HG02884 (cell line): ENCODE data around the gene MAGI2.

Source experiments
- ATAC-seq: cut with Tn5 transposase; IDR thresholded peaks from one replicate; pipeline ENCODE4 v1.9.1; 2021; ENCODE audit warnings: mild to moderate bottlenecking, moderate library complexity; ENCODE audit not compliant: unreplicated experiment

The MAGI2 gene

GRCh38 chr7:78686189-78686588 is 767.3 kb downstream of the MAGI2 start:
- no peak for ATAC-seq

- no peak for ATAC-seq
Measured at GRCh38 chr7:78684201-78684600, 769.3 kb downstream of the MAGI2 start.

GRCh38 chr7:78683566-78683965 is 769.9 kb downstream of the MAGI2 start:
- ATAC-seq, result no peak

DNA sequence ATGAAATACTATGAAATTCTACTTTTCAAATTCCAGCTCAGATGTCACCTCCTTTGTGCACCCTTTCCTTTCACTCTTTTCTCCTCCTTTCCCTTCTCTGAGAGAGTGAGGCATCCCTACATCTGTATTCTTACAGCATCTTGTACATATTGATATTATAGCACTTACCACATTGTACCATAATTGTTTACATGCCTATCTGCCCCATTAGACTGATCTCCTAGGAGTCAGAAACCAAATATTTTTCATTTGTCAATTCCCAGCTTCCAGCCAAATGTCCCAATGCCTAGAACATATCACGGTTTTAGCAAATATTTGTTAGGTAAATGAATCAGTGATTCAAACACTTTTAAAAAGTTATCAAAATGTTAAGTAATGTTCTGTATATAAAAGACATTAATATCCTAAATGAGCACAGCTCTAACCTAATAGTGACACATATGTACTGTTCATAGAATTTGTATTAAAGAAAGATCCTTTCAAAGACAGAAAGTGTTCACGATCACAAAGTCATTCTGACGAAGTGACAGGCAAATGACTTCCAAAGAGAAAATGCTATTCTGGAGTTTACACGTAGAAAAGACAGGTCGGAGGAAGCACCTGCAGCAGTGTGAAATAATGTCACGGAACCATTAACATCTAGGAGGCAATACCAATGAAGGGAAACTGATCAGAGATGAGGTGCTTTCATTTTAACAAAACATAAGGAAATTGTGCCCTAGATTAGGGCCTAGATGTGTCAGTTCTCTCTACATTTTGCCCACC is 774.2 kb downstream of the MAGI2 start:
- no peak for ATAC-seq

GRCh38 chr7:78677391-78677790 is 776.1 kb downstream of the MAGI2 start:
- no peak for ATAC-seq

DNA sequence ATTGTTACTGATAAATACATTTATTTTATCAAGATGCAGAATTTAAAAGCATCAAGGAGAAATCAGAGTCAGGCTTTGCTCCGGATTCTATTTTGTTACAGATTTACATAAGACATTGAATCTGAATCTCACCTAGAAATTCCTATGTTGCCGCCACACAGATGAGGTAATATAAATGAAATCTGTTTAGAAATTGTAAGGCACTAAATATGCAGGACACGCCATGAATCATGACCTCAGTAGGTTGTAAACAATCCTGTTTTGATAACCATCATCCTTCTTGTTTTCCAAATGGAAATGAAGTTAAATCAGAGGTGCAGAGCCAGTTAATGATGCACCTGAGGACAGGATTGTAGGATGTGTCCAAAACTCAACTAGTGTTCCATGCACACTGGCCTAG is 778.0 kb downstream of the MAGI2 start:
- no peak for ATAC-seq

DNA sequence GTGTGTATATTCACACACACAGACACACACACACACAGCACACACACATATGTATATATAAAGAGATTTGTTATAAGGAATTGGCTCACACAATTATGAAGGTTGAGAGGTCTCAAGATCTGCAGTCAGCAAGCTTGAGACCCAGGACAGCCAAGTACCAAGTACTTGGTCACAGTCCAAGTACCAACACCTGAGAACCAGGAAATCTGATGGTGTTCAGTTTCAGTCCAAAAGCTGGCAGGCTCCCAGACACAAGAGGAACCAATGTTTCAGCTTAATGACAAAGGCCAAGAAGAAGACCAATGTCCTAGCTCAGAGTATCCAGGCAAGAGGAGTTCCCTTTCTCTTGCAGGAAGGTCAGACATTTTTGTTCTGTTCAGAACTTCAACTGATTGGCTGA is 780.2 kb downstream of the MAGI2 start:
- ATAC-seq, result no peak

DNA sequence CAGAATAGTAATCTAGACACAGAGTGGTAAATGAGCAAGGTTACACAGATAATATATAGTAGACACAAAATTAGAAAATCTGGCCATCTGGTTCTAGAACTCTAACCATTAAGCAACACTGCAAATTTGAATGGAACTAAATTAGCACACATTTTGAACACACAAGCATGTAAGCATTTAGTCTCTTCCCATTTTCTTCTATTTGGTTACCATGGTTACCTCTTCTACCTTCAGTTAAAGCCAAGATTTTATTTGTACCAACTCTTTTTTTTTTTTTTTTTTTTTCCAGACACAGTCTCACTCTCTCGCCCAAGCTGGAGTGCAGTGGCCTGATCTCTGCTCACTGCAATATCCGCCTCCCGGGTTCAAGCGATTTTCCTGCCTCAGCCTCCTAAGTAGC is 790.5 kb downstream of the MAGI2 start:
- no peak for ATAC-seq

GRCh38 chr7:78649976-78650375 is 803.5 kb downstream of the MAGI2 start:
- no peak for ATAC-seq

DNA sequence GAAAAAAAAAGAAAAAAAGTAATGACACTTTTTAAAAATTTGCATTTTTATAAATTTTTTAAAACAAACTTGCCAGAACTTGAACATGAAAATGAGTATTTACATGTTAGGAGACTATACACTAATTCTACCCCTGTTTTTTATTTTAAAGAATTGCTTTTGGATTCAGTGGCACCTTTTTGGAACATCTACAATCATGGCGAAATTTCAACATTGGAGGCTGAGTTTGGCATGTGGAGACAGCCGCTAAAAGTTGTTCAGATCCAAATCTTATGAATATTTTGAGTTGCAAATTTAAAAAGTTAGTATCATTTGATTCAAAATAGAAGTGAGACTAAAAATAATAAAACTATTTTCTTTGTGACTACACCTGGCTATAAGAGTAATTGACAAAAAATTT is 804.2 kb downstream of the MAGI2 start:
- no peak for ATAC-seq

DNA sequence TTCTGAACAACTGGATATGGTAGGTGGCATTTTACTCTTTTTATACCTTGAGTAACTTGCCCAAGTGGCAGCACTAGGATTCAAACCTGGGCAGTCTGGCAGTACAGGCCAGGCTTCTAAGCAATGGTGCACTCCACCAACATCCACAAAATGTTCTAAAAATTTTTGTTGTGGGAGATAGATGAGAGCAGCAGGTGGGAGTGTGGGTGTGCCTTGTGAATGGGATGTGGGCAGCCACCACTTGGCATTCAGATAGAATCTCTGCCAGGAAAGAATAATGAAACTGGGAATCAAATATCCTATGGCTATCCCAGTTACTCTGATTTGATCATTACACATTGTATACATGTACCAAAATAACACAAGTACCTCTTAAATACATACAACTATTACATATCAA is 810.7 kb downstream of the MAGI2 start:
- ATAC-seq, result no peak

- ATAC-seq, result no peak
Measured at GRCh38 chr7:78638364-78638763, 815.1 kb downstream of the MAGI2 start.

DNA sequence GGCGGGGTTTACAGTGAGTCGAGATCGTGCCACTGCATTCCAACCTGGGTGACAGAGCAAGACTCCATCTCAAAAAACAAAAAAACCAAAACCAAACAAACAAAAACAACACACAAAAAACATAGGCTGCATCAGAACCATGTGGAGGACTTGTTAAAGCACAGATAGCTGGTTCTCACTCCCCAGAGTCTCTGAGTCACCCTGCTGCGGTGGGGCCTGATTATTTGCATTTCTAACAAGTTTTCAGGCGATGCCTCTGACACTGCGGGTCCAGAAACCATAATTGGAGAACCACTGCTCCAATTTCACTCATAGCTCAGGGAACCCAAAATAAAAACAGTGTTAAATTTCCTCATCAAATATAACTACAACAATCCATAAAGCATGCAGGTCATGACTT is 816.7 kb downstream of the MAGI2 start:
- ATAC-seq, result no peak

- no peak for ATAC-seq
Measured at GRCh38 chr7:78635026-78635793, 818.3 kb downstream of the MAGI2 start.

DNA sequence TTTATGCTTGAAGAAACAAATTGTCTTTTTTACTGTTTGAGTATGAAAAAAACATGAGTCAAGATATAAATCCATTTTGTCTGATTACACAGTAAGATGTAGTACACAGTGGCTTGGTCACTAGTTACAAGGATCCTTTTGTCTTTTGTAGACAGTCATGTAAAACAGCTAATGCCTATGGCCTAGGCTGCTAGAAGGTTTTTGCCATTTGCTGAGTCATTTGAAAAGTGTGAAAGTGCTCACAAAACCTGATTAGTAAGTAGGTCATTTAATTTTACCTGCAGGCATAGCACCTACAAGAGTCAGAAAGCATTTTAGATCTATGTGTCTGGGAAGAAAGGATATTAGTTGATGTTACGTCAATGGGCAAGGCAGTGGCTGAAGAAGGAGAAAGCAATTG is 819.4 kb downstream of the MAGI2 start:
- no peak for ATAC-seq

GRCh38 chr7:78620920-78621319 is 832.5 kb downstream of the MAGI2 start:
- no peak for ATAC-seq

DNA sequence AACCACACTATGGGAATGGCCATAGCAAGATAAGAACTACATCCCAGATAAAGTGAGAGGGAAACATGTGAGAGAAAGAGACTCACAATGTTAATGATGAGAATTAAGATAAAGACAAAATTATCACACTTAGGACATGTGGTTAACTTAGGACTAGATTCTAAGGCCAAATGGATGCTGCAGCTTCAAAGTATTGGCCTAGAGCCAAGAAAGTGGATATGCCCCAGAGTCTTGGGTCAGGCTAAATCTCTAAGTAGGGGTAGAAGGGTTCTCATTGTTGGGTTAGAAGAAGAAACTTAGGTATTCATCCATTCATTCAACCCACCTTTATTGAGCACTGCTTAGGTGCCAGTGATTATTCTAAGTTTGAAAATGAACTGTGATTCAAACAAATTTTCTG is 836.9 kb downstream of the MAGI2 start:
- ATAC-seq, result no peak

DNA sequence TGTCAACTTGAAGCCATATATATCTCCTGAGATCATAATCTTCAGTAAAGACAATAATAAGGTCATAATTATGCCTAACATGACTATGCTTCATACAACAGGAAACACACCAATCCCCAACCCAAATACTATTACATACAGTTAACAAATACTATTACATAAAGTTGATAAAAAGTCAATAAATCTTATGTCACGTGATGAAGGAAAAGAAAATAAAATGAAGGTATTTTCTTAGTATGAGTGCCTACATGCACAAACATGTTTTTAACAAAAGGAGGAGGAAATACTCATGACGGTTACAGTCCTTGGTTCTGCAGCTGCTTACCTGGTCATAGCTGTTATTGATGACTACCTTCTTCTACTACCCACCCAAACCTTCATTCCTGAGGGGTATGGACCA is 844.2 kb downstream of the MAGI2 start:
- no peak for ATAC-seq

- no peak for ATAC-seq
Measured at GRCh38 chr7:78607099-78607498, 846.4 kb downstream of the MAGI2 start.

DNA sequence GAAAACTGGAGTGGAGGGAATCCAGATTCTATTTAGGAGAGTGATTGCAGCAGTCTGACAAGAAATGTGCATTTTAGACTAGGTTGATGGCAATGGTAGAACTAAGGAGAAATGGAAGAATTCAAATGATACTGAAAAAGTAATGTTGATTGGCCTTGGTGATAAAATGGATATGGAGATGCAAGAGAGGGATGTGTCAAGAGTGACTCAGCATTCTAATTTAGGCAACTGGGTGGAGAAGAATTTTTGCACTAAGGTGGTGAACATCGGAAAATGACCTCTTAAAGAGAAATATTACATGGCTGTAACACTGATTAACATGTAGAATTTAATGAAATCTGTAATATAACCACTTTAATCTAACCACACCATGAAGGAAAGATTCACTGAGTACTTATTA is 848.3 kb downstream of the MAGI2 start:
- no peak for ATAC-seq

GRCh38 chr7:78601728-78602127 is 851.7 kb downstream of the MAGI2 start:
- ATAC-seq, result no peak

DNA sequence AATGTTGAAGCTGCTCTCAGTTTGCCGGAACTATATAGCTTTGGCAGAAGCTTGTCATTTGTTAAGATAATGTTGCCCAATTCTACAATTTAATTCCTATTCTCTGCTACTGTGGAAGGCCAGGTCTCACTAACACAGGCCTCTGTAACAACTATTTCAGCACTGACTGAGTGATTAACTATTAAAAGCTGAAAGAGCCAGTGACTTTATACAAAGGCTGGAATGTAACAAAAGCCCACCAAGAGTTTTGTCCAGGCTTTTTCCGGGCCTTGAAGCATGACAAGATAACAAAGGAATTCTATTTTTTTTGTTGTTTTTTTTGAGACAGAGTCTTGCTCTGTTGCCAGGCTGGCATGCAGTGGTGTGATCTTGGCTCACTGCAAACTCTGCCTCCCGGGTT is 859.3 kb downstream of the MAGI2 start:
- ATAC-seq, result no peak

GRCh38 chr7:78588393-78588792 is 865.1 kb downstream of the MAGI2 start:
- no peak for ATAC-seq
